WTC11 (cell line): Measurements from ENCODE around the gene ATG5.

Experiments
- ETV6 ChIP-seq: sonication (generic); formaldehyde crosslinking; IDR thresholded peaks from 2 replicates; pipeline ENCODE4 v1.8.1; 2022; ENCODE audit warnings: mild to moderate bottlenecking, missing genetic modification reagents
- TCF7 ChIP-seq: sonication (generic); formaldehyde crosslinking; IDR thresholded peaks from 2 replicates; pipeline ENCODE4 v1.8.0; 2022; ENCODE audit warnings: mild to moderate bottlenecking, low read depth, missing genetic modification reagents, moderate library complexity
- ZNF232 ChIP-seq: sonication (generic); formaldehyde crosslinking; IDR thresholded peaks from 2 replicates; pipeline ENCODE4 v1.8.0; 2022; ENCODE audit warnings: mild to moderate bottlenecking, missing genetic modification reagents
- TF ChIP-seq, protein P1 (sequence below): fragments of 200-600 bp; IDR thresholded peaks from 2 replicates; pipeline ENCODE4 v1.8.0; 2022; ENCODE audit warnings: antibody characterized with exemption
- TF ChIP-seq, protein P2 (sequence below): sonication (generic); formaldehyde crosslinking; conservative IDR thresholded peaks from 2 replicates; pipeline ENCODE4 v1.8.1; 2022; ENCODE audit warnings: mild to moderate bottlenecking, missing genetic modification reagents
- TF ChIP-seq, protein P3 (sequence below): sonication (generic); formaldehyde crosslinking; IDR thresholded peaks from 2 replicates; pipeline ENCODE4 v1.8.1; 2023; ENCODE audit warnings: mild to moderate bottlenecking, missing genetic modification reagents
- TF ChIP-seq, protein P4 (sequence below): sonication (generic); formaldehyde crosslinking; IDR thresholded peaks from 2 replicates; pipeline ENCODE4 v1.8.1; 2022; ENCODE audit warnings: mild to moderate bottlenecking, moderate library complexity, missing genetic modification reagents
- TF ChIP-seq, protein P5 (sequence below): sonication (generic); formaldehyde crosslinking; IDR thresholded peaks from 2 replicates; pipeline ENCODE4 v1.8.1; 2023; ENCODE audit warnings: mild to moderate bottlenecking, moderate library complexity, missing genetic modification reagents

DNA sequence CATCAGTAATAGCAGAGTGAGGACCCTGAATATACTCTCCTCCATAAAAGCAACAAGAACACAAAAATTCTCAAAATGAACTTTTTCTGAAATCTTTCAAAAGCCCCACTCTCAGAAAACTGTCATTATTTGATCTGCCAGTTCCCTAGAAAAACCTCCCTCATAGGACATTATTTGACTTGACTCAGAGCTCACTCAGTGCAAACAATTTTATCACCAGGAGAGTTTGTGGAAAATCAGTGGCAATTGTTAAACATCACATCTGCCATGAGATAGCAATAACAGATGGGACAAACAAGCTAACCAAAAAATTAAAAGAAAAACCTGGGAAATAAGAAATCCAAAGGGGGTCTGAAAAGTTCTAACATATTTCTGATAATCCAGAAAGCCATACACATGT is 100.0 kb downstream of the ATG5 start:
- TF ChIP-seq, protein P1, sequence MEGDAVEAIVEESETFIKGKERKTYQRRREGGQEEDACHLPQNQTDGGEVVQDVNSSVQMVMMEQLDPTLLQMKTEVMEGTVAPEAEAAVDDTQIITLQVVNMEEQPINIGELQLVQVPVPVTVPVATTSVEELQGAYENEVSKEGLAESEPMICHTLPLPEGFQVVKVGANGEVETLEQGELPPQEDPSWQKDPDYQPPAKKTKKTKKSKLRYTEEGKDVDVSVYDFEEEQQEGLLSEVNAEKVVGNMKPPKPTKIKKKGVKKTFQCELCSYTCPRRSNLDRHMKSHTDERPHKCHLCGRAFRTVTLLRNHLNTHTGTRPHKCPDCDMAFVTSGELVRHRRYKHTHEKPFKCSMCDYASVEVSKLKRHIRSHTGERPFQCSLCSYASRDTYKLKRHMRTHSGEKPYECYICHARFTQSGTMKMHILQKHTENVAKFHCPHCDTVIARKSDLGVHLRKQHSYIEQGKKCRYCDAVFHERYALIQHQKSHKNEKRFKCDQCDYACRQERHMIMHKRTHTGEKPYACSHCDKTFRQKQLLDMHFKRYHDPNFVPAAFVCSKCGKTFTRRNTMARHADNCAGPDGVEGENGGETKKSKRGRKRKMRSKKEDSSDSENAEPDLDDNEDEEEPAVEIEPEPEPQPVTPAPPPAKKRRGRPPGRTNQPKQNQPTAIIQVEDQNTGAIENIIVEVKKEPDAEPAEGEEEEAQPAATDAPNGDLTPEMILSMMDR = no peak
- TF ChIP-seq, protein P2, sequence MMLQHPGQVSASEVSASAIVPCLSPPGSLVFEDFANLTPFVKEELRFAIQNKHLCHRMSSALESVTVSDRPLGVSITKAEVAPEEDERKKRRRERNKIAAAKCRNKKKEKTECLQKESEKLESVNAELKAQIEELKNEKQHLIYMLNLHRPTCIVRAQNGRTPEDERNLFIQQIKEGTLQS = no peak
- TF ChIP-seq, protein P3, sequence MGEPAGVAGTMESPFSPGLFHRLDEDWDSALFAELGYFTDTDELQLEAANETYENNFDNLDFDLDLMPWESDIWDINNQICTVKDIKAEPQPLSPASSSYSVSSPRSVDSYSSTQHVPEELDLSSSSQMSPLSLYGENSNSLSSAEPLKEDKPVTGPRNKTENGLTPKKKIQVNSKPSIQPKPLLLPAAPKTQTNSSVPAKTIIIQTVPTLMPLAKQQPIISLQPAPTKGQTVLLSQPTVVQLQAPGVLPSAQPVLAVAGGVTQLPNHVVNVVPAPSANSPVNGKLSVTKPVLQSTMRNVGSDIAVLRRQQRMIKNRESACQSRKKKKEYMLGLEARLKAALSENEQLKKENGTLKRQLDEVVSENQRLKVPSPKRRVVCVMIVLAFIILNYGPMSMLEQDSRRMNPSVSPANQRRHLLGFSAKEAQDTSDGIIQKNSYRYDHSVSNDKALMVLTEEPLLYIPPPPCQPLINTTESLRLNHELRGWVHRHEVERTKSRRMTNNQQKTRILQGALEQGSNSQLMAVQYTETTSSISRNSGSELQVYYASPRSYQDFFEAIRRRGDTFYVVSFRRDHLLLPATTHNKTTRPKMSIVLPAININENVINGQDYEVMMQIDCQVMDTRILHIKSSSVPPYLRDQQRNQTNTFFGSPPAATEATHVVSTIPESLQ (CRISPR knock-in tag) = no peak
- TF ChIP-seq, protein P4, sequence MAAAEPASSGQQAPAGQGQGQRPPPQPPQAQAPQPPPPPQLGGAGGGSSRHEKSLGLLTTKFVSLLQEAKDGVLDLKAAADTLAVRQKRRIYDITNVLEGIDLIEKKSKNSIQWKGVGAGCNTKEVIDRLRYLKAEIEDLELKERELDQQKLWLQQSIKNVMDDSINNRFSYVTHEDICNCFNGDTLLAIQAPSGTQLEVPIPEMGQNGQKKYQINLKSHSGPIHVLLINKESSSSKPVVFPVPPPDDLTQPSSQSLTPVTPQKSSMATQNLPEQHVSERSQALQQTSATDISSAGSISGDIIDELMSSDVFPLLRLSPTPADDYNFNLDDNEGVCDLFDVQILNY (CRISPR knock-in tag) = no peak
- TF ChIP-seq, protein P5, sequence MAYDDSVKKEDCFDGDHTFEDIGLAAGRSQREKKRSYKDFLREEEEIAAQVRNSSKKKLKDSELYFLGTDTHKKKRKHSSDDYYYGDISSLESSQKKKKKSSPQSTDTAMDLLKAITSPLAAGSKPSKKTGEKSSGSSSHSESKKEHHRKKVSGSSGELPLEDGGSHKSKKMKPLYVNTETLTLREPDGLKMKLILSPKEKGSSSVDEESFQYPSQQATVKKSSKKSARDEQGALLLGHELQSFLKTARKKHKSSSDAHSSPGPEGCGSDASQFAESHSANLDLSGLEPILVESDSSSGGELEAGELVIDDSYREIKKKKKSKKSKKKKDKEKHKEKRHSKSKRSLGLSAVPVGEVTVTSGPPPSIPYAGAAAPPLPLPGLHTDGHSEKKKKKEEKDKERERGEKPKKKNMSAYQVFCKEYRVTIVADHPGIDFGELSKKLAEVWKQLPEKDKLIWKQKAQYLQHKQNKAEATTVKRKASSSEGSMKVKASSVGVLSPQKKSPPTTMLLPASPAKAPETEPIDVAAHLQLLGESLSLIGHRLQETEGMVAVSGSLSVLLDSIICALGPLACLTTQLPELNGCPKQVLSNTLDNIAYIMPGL (CRISPR knock-in tag) = no peak
- TF ChIP-seq TCF7 (CRISPR knock-in tag) (no peak), ZNF232 (CRISPR knock-in tag) (no peak), ETV6 (CRISPR knock-in tag) (no peak)
